Measurements from ENCODE around the gene HTR3A.

DNA sequence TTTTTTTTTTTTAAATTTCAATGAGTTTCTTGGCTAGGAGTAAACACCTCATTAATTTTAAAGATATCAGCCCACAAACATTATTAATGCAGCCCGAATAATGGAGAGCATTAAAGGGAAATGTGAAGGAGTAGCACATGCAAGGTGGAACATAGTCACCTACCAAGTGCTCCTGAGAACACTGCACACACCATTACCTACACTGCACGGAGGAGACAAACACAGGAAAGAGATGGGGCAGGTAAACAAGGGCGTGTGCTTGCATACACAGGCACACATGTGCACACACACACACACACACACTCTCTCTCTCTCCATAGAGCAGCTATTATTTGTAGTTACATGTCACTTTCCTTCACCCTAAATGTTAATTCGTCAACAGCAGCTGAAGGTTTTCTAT, 40.1 kb upstream of the HTR3A start:
- TF ChIP-seq YY1 (IDR thresholded peaks at IDR 0.05; ENCODE audit: insufficient read depth, insufficient read length) (no peak), ZNF274 (IDR thresholded peaks at IDR 0.05; ENCODE audit: low read depth, low read length) (no peak)
